Neural crest cell (in vitro differentiated cells): ENCODE results near the gene PPP2R5E. TPM values are rescaled to one million over a fixed set of nuclear protein-coding genes. Genes with fewer than 3 reads are reported as not detected.

Source experiments
- DNase-seq: peaks from one replicate; pipeline ENCODE4 v3.0.0; 2021; ENCODE audit warnings: low read depth, mixed read lengths, low spot score
- H3K27ac Mint-ChIP-seq: one replicate; pipeline ENCODE4 v1.8.0; 2021; ENCODE audit warnings: mild to moderate bottlenecking, mixed read lengths; ENCODE audit not compliant: unreplicated experiment
- H3K27me3 Mint-ChIP-seq: 2 replicates; pipeline ENCODE4 v1.8.0; 2021; ENCODE audit warnings: low read depth, mild to moderate bottlenecking, mixed read lengths
- H3K36me3 Mint-ChIP-seq: 2 replicates; pipeline ENCODE4 v1.8.0; 2021; ENCODE audit warnings: low read depth, mild to moderate bottlenecking, mixed read lengths
- H3K4me1 Mint-ChIP-seq: 2 replicates; pipeline ENCODE4 v1.8.0; 2021; ENCODE audit warnings: mixed read lengths
- H3K4me3 Mint-ChIP-seq: one replicate; pipeline ENCODE4 v1.8.0; 2021; ENCODE audit warnings: mild to moderate bottlenecking, mixed read lengths
- H3K9me3 Mint-ChIP-seq: 2 replicates; pipeline ENCODE4 v1.8.0; 2021; ENCODE audit warnings: mixed read lengths
- total RNA-seq: library from RNA; stranded (reverse); gene quantifications from 2 replicates; pipeline ENCODE4 v1.2.1, GENCODE V29; 2021
- TF ChIP-seq, protein P1 (sequence below): fragments of 200-600 bp; sonication (generic); conservative IDR thresholded peaks from 2 replicates; pipeline ENCODE4 v1.5.0; 2021; ENCODE audit warnings: antibody characterized with exemption, mild to moderate bottlenecking

Gene PPP2R5E
- total RNA-seq, 1 donor from 2014 or later, result 67.3 TPM

DNA sequence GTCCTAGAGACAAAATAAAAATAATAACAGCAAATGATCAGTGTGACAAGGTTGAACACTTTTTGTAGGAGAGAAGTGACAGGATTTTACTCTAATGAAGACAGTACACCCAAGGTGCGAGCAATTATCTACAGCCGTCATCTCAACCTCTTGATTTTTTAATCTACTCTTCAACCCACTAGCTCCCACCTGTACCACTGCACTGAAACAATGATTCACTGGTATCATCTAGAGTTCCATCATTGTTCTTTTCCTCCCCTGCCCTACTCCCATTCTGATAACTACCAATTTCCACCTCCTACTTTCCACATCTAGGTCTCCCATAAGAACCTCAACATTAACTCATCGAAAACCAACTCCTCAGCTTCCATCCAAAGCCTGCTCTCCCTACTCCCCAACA, 99.8 kb downstream of the PPP2R5E start:
- Mint-ChIP-seq H3K27ac (no peak overlapping the region), H3K27me3 (no peaks in the 10 kb centered on the region), H3K4me3 (no peak overlapping the region), H3K9me3 (no peaks in the 10 kb centered on the region), H3K36me3 (peaks cover 12% of the 10 kb centered on the region), H3K4me1 (peaks cover under 1% of the 10 kb centered on the region)
- TF ChIP-seq, protein P1, sequence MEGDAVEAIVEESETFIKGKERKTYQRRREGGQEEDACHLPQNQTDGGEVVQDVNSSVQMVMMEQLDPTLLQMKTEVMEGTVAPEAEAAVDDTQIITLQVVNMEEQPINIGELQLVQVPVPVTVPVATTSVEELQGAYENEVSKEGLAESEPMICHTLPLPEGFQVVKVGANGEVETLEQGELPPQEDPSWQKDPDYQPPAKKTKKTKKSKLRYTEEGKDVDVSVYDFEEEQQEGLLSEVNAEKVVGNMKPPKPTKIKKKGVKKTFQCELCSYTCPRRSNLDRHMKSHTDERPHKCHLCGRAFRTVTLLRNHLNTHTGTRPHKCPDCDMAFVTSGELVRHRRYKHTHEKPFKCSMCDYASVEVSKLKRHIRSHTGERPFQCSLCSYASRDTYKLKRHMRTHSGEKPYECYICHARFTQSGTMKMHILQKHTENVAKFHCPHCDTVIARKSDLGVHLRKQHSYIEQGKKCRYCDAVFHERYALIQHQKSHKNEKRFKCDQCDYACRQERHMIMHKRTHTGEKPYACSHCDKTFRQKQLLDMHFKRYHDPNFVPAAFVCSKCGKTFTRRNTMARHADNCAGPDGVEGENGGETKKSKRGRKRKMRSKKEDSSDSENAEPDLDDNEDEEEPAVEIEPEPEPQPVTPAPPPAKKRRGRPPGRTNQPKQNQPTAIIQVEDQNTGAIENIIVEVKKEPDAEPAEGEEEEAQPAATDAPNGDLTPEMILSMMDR, result no peak
- no peak for DNase-seq

DNA sequence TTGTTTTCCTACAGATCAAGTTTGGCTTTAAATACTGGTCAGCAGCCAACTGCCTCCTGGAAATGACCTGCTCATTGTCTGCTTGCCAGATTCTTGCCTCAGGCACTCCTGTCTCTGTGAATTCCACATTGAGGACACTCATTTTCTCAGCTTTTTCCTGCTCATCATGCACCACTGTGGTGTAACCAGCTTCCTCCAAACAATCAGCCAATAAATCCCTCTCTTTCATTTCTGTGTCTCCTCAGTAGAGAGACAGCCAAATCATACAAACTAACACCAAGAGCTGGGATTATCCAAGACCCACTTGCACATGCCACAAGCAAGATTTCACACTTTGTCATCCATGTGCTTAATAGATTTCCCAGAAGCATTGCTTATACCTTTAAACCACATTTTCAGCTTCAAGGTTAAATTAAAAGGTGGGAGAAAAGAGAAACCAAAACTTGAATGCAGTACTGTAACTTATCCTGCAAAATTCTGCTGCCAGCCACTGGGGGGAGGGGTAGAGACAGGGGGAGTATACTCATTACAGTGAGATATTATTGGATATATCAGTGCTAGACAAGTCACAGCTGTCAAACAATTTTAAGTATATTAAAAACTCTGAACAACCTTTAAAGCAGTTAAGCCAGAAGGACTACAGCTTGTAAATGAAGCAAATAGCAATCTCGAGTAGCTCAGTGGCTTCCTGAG, 105.0 kb downstream of the PPP2R5E start:
- H3K4me3 Mint-ChIP-seq, result no peak overlapping the region
- TF ChIP-seq, protein P1, result peak; percentile 39
- no peaks in the 10 kb centered on the region for H3K27me3 Mint-ChIP-seq
- peaks cover 21% of the 10 kb centered on the region for H3K4me1 Mint-ChIP-seq
- no peaks in the 10 kb centered on the region for H3K9me3 Mint-ChIP-seq
- peaks cover 4% of the 10 kb centered on the region for H3K36me3 Mint-ChIP-seq
- DNase-seq, result no peak
- H3K27ac Mint-ChIP-seq, result no peak overlapping the region

DNA sequence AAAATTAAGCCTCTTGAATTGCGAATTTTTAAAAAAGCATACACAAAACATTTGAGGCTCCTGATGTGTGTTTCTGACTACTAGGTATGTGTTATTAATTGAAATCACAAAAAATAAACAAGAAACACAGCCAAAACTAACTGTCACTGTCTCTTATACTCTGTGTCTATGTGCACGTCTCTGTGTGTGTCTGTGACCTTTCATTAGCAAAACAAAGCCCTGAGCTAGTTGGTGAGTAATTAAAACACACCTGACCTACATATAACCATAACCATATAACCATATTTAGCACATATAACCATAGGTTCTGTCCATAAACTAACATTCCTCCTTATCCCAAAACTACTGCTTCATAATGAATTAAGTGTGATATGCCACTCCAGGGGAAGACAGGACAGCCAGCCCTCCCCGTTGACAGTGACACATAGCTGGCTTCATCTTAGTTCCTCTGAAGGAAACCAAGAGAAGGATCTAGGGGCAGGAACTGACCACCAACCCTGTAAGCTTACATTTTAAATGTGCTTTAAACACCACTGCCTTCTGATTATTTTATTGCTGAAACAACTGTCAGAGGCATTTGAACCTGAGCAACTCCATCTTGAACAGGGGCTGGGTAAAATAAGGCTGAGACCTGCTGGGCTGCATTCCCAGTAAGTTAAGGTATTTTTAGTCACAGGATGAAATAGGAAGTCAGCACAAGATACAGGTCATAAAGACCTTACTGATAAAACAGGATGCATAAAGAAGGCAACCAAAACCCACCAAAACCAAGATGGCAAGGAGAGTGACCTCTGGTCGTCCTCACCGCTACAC, 106.7 kb downstream of the PPP2R5E start:
- no peak overlapping the region for H3K4me3 Mint-ChIP-seq
- DNase-seq, result no peak
- TF ChIP-seq, protein P1, result no peak
- no peaks in the 10 kb centered on the region for H3K9me3 Mint-ChIP-seq
- no peak overlapping the region for H3K27ac Mint-ChIP-seq
- H3K27me3 Mint-ChIP-seq, result no peaks in the 10 kb centered on the region
- H3K36me3 Mint-ChIP-seq, result peaks cover 4% of the 10 kb centered on the region
- H3K4me1 Mint-ChIP-seq, result peaks cover 33% of the 10 kb centered on the region

DNA sequence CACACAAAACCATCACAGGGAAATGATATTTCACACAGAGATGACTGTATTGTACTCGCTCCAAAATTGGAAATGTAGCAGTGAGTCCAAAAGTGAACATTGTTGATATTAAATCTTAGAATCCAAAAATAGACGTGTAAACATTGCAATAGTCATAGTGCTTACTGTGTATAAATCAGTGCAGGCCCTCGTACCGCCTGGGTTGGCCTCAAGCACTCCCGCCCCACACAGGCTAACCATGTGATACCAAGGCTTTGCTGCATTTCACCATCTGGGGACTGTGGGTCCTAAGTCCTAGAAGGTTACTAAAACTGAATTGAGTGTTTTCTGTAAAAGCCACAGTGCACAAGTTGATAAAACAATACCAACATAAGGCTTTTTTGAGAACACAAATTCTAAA, 107.3 kb downstream of the PPP2R5E start:
- Mint-ChIP-seq H3K4me3 (no peak overlapping the region), H3K27me3 (no peaks in the 10 kb centered on the region), H3K9me3 (no peaks in the 10 kb centered on the region), H3K27ac (no peak overlapping the region), H3K4me1 (peaks cover 35% of the 10 kb centered on the region), H3K36me3 (no peaks in the 10 kb centered on the region)
- no peak for DNase-seq
- TF ChIP-seq, protein P1, result no peak

DNA sequence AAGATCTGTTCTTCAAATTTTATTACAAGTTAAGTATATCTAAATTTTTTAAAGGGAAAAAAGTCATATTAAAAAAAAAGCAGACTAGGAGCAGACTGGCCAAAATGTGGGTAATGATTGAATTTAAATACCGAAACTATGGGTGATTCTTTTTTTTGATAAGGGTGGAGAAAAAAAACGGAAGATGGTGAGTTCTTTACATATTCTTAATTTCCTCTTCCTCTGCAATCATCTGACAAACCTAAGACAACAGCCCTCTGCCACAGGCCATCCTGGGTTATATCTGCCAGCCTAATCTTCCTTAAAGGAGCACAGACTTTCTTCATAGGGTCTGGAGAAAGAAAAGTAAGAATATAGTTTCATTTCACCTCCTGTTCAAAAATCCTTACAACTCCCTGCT, 108.0 kb downstream of the PPP2R5E start:
- H3K27me3 Mint-ChIP-seq, result no peaks in the 10 kb centered on the region
- no peaks in the 10 kb centered on the region for H3K36me3 Mint-ChIP-seq
- peaks cover 35% of the 10 kb centered on the region for H3K4me1 Mint-ChIP-seq
- no peak overlapping the region for H3K27ac Mint-ChIP-seq
- H3K9me3 Mint-ChIP-seq, result no peaks in the 10 kb centered on the region
- TF ChIP-seq, protein P1, result no peak
- H3K4me3 Mint-ChIP-seq, result no peak overlapping the region
- no peak for DNase-seq
